Measurements from ENCODE around the gene C5orf46. TPM values are rescaled to one million over a fixed set of nuclear protein-coding genes. Genes with fewer than 3 reads are reported as not detected.

The C5orf46 gene
- polyA plus RNA-seq, 1 donor, result not detected

GRCh38 chr5:147858565-147858964 lies 47.8 kb downstream of the C5orf46 start:
- DNase-seq (ENCODE audit: low read depth), result no peak

- DNase-seq (ENCODE audit: low read depth), result peak; percentile 20
Measured at GRCh38 chr5:147857302-147858129, 48.8 kb downstream of the C5orf46 start.

GRCh38 chr5:147856801-147857200 lies 49.5 kb downstream of the C5orf46 start:
- DNase-seq (ENCODE audit: low read depth), result no peak

GRCh38 chr5:147855774-147856069 lies 50.6 kb downstream of the C5orf46 start:
- DNase-seq (ENCODE audit: low read depth), result no peak

- DNase-seq (ENCODE audit: low read depth), result no peak
Measured at GRCh38 chr5:147854894-147855773, 51.2 kb downstream of the C5orf46 start.

- no peak for DNase-seq (ENCODE audit: low read depth)
Measured at GRCh38 chr5:147854331-147854730, 52.0 kb downstream of the C5orf46 start.

- DNase-seq (ENCODE audit: low read depth), result no peak
Measured at GRCh38 chr5:147853372-147853987, 52.9 kb downstream of the C5orf46 start.

GRCh38 chr5:147852365-147852764 lies 54.0 kb downstream of the C5orf46 start:
- DNase-seq (ENCODE audit: low read depth), result no peak

GRCh38 chr5:147851578-147851977 lies 54.8 kb downstream of the C5orf46 start:
- no peak for DNase-seq (ENCODE audit: low read depth)

- DNase-seq (ENCODE audit: low read depth), result no peak
Measured at GRCh38 chr5:147849226-147849625, 57.1 kb downstream of the C5orf46 start.

- no peak for DNase-seq (ENCODE audit: low read depth)
Measured at GRCh38 chr5:147845618-147846017, 60.7 kb downstream of the C5orf46 start.

- DNase-seq (ENCODE audit: low read depth), result no peak
Measured at GRCh38 chr5:147844846-147845245, 61.5 kb downstream of the C5orf46 start.

- no peak for DNase-seq (ENCODE audit: low read depth)
Measured at GRCh38 chr5:147842869-147843268, 63.5 kb downstream of the C5orf46 start.

Other genes starting within 250 kb of the C5orf46 start
- 1.4 TPM for gene JAKMIP2, start 123.8 kb downstream of the C5orf46 start, polyA plus RNA-seq (ENCODE audit: insufficient read length)
- gene SPINK1, start 74.9 kb downstream of the C5orf46 start, polyA plus RNA-seq (ENCODE audit: insufficient read length), result not detected
- gene SCGB3A2, start 27.8 kb downstream of the C5orf46 start, polyA plus RNA-seq (ENCODE audit: insufficient read length), result not detected
- gene SPINK5, start 157.4 kb upstream of the C5orf46 start, polyA plus RNA-seq (ENCODE audit: insufficient read length), result not detected